22Rv1 (cell line): Measurements from ENCODE around the gene LHFPL6.

Experiments
- H3K27ac ChIP-seq: fragments of 450-650 bp; 2 replicates; pipeline ENCODE4 v1.5.1; 2017
- CTCF ChIP-seq: fragments of 450-650 bp; IDR thresholded peaks from 2 replicates; pipeline ENCODE4 v1.5.1; 2017; ENCODE audit warnings: mild to moderate bottlenecking
- ZFX ChIP-seq: fragments of 450-650 bp; IDR thresholded peaks from 2 replicates; pipeline ENCODE4 v1.6.1; 2017; ENCODE audit warnings: antibody characterized with exemption, borderline replicate concordance

LHFPL6 gene

GRCh38 chr13:39603424-39603947 is 493 bp upstream of the LHFPL6 start:
- H3K27ac ChIP-seq = no peak overlapping the region
- TF ChIP-seq ZFX = no peak
- no peak for TF ChIP-seq CTCF

- H3K27ac ChIP-seq = no peak overlapping the region
- no peak for TF ChIP-seq ZFX
- no peak for TF ChIP-seq CTCF
Measured at GRCh38 chr13:39602277-39602613, 748 bp downstream of the LHFPL6 start.

GRCh38 chr13:39601636-39602035 is 1.4 kb downstream of the LHFPL6 start:
- no peak for TF ChIP-seq CTCF
- no peak overlapping the region for H3K27ac ChIP-seq

GRCh38 chr13:39600766-39601165 is 2.2 kb downstream of the LHFPL6 start:
- no peak overlapping the region for H3K27ac ChIP-seq
- TF ChIP-seq CTCF (no peak), ZFX (no peak)

- no peak for TF ChIP-seq CTCF
- TF ChIP-seq ZFX = no peak
- no peak overlapping the region for H3K27ac ChIP-seq
Measured at GRCh38 chr13:39599842-39600241, 3.2 kb downstream of the LHFPL6 start.

GRCh38 chr13:39599012-39599411 is 4.0 kb downstream of the LHFPL6 start:
- no peak overlapping the region for H3K27ac ChIP-seq
- TF ChIP-seq CTCF (no peak), ZFX (no peak)

- no peak for TF ChIP-seq CTCF
- TF ChIP-seq ZFX = no peak
- no peak overlapping the region for H3K27ac ChIP-seq
Measured at GRCh38 chr13:39597838-39598237, 5.2 kb downstream of the LHFPL6 start.
